Measurements from ENCODE around the gene TWIST1. TPM values are rescaled to one million over a fixed set of nuclear protein-coding genes. Genes with fewer than 3 reads are reported as not detected.

Gene TWIST1
- total RNA-seq, 2 experiments from 2014 or later = not detected

GRCh38 chr7:19095353-19095860 is 22.0 kb downstream of the TWIST1 start:
- Histone ChIP-seq H2AFZ (ENCODE audit: low read length) (no peak overlapping the region), H3K36me3 (ENCODE audit: insufficient read depth, low read length) (no peaks in the 10 kb centered on the region), H3K9me3 (ENCODE audit: low read length) (no peaks in the 10 kb centered on the region), H3K79me2 (ENCODE audit: insufficient read depth, low read depth, low read length) (no peaks in the 10 kb centered on the region), H4K20me1 (ENCODE audit: insufficient read depth, low read length) (no peaks in the 10 kb centered on the region), H3K4me3 (ENCODE audit: low read depth, low read length, poor library complexity, severe bottlenecking) (no peak overlapping the region), H3K4me2 (ENCODE audit: low read length) (no peak overlapping the region), H3K4me1 (ENCODE audit: insufficient read depth, low read length, poor library complexity, severe bottlenecking) (no peaks in the 10 kb centered on the region), H3K27ac (ENCODE audit: low read depth, low read length, poor library complexity, severe bottlenecking) (no peak overlapping the region), H3K9me2 (ENCODE audit: insufficient read depth, low read length) (no peaks in the 10 kb centered on the region)
- ChIA-PET CTCF (ENCODE audit: unreplicated experiment) (no interaction called here), POLR2A (no interaction called here)
- intact Hi-C loops (cut with micrococcal nuclease; ENCODE audit: unreplicated experiment) = no loop called here
- DNase-seq (ENCODE audit: low spot score) = no peak
- BruUV-seq (replicated peaks) = no TSS peak
- TF ChIP-seq CTCF (conservative IDR thresholded peaks at IDR 0.05; ENCODE audit: low read length) (no peak), EZH2phosphoT487 (IDR thresholded peaks at IDR 0.05; ENCODE audit: borderline replicate concordance, low read depth, low read length) (no peak)

DNA sequence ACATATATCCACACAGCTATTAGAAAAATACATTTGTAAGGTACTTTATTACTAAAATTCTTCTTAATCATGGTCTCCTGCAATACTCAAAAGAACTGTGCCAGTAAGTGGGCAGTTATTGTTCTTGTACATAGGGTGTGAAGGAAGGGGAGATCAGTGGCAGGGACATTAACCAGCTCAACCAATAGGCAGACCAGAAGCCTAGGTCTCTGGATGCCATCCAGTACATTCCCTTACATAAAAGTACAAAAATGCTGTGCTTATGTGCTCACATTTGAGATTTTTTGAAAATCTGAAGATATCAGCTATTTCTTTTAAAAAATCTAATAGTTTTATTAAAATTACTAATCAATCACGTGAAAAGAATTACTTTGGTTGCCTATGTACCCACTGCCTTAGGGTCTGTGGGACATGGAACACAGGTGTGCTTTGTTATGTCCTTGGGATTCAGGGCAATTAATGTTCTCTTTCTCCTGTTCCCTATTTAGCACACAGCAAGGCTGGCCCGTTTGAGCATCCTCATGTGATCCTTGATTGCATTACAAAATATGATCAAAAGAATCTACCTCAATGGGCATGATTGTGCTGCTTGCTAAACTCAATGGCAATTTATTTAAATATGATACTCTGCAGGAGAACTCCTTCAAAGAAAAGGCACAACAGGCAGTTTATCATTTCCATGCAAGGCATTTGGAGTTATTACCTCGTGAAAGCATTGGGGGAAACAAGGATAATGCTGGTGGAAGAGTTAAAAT is 22.7 kb downstream of the TWIST1 start:
- H3K9me3 ChIP-seq (ENCODE audit: low read length) = no peaks in the 10 kb centered on the region
- no peaks in the 10 kb centered on the region for H3K4me1 ChIP-seq (ENCODE audit: insufficient read depth, low read length, poor library complexity, severe bottlenecking)
- no peaks in the 10 kb centered on the region for H3K79me2 ChIP-seq (ENCODE audit: insufficient read depth, low read depth, low read length)
- no TSS peak for BruUV-seq (replicated peaks)
- H3K27ac ChIP-seq (ENCODE audit: low read depth, low read length, poor library complexity, severe bottlenecking) = no peak overlapping the region
- ChIA-PET CTCF (ENCODE audit: unreplicated experiment) (no interaction called here), POLR2A (no interaction called here)
- no peaks in the 10 kb centered on the region for H4K20me1 ChIP-seq (ENCODE audit: insufficient read depth, low read length)
- DNase-seq (ENCODE audit: low spot score) = no peak
- H3K4me2 ChIP-seq (ENCODE audit: low read length) = no peak overlapping the region
- H3K4me3 ChIP-seq (ENCODE audit: low read depth, low read length, poor library complexity, severe bottlenecking) = no peak overlapping the region
- intact Hi-C loops (cut with micrococcal nuclease; ENCODE audit: unreplicated experiment) = no loop called here
- no peaks in the 10 kb centered on the region for H3K9me2 ChIP-seq (ENCODE audit: insufficient read depth, low read length)
- no peak for TF ChIP-seq CTCF (conservative IDR thresholded peaks at IDR 0.05; ENCODE audit: low read length)
- no peak for TF ChIP-seq EZH2phosphoT487 (IDR thresholded peaks at IDR 0.05; ENCODE audit: borderline replicate concordance, low read depth, low read length)
- no peaks in the 10 kb centered on the region for H3K36me3 ChIP-seq (ENCODE audit: insufficient read depth, low read length)
- no peak overlapping the region for H2AFZ ChIP-seq (ENCODE audit: low read length)

GRCh38 chr7:19094138-19094537 is 23.3 kb downstream of the TWIST1 start:
- Histone ChIP-seq H3K4me2 (ENCODE audit: low read length) (no peak overlapping the region), H3K36me3 (ENCODE audit: insufficient read depth, low read length) (no peaks in the 10 kb centered on the region), H3K4me1 (ENCODE audit: insufficient read depth, low read length, poor library complexity, severe bottlenecking) (no peaks in the 10 kb centered on the region), H3K9me3 (ENCODE audit: low read length) (no peaks in the 10 kb centered on the region), H4K20me1 (ENCODE audit: insufficient read depth, low read length) (no peaks in the 10 kb centered on the region), H3K4me3 (ENCODE audit: low read depth, low read length, poor library complexity, severe bottlenecking) (no peak overlapping the region), H3K27ac (ENCODE audit: low read depth, low read length, poor library complexity, severe bottlenecking) (no peak overlapping the region), H3K9me2 (ENCODE audit: insufficient read depth, low read length) (no peaks in the 10 kb centered on the region), H2AFZ (ENCODE audit: low read length) (no peak overlapping the region), H3K79me2 (ENCODE audit: insufficient read depth, low read depth, low read length) (no peaks in the 10 kb centered on the region)
- TF ChIP-seq CTCF (conservative IDR thresholded peaks at IDR 0.05; ENCODE audit: low read length) (no peak), EZH2phosphoT487 (IDR thresholded peaks at IDR 0.05; ENCODE audit: borderline replicate concordance, low read depth, low read length) (no peak)
- ChIA-PET POLR2A (no interaction called here), CTCF (ENCODE audit: unreplicated experiment) (no interaction called here)
- intact Hi-C loops (cut with micrococcal nuclease; ENCODE audit: unreplicated experiment) = no loop called here
- no peak for DNase-seq (ENCODE audit: low spot score)
- no TSS peak for BruUV-seq (replicated peaks)

Measured in OCI-LY7 (cell line).